ENCODE measurements around the gene GK. TPM values are rescaled to one million over a fixed set of nuclear protein-coding genes. Genes with fewer than 3 reads are reported as not detected.
"Not testable (repeated sequence)": the region's sequence is repeated elsewhere in the genome, so short reads cannot be mapped to it uniquely, and the experiment has no call there.

GK gene
- total and polyA plus RNA-seq, 9 of the 15 experiments (the other 6 are each of a cell fraction or from before 2014, with no cell fraction given): 8.0 to 15.7 (median 12.4) TPM

DNA sequence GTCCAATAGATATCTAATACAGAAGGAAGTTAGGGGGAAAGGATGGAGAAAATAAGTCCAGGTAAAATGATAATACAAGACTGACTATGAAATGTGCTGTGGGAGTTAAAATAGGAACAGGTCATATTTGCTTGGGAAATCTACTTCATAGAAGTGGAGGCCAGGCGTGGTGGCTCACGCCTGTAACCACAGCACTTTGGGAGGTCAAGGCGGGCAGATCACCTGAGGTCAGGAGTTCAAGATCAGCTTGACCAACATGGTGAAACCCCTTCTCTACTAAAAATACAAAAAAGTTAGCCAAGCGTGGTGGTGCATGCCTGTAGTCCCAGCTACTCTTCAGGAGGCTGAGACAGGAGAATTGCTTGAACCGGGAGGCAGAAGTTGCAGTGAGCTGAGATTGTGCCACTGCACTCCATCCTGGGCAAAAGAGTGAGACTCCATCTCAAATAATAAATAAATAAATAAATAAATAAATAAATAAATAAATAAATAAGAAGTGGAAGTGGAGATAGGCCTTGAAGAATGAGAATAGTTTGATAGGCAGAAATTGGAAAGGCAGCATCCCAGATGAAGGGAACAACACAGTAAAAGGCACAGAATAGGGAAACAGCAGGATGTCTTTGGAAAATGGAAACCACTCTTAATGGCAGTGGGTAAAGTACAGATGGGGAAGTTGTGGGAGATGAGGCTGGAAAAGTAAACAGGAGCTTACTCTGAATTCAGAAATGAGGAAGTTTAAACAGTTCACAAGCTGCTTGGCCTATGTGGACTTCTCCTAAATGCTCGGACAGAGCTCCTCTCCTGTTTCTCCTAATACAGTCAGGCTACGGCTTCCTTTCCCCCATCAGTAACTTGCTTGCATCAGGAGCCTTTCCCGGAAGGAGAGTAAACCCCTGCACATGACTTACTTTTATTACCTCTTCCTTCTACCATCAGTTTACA lies 15.1 kb upstream of the GK start:
- Histone ChIP-seq H3K27me3 (ENCODE audit: control insufficient read depth in 2 of 2, insufficient read depth in 2 of 2, low read length in 2 of 2) (no peaks in the 10 kb centered on the region), H3K9ac (ENCODE audit: insufficient read depth in 1 of 2, low read depth in 2 of 2, low read length in 2 of 2) (no peak overlapping the region), H4K20me1 (replicated peaks; ENCODE audit: control insufficient read depth, insufficient read depth, low read length) (no peaks in the 10 kb centered on the region), H3K27ac (ENCODE audit: extremely low read depth, low read depth, low read length) (no peak overlapping the region), H3K4me2 (ENCODE audit: insufficient read depth, low read length) (no peak overlapping the region), H3K4me3 (no peak overlapping the region), H3K36me3 (ENCODE audit: control insufficient read depth, insufficient read depth, low read length) (no peaks in the 10 kb centered on the region), H2AFZ (ENCODE audit: low read depth, low read length) (no peak overlapping the region), H3K79me2 (ENCODE audit: control insufficient read depth, insufficient read depth, low read length) (no peaks in the 10 kb centered on the region), H3K9me1 (ENCODE audit: control insufficient read depth, insufficient read depth, low read length) (no peaks in the 10 kb centered on the region), H3K9me3 (replicated peaks; ENCODE audit: control insufficient read depth, insufficient read depth, low read depth, low read length) (no peaks in the 10 kb centered on the region), H3K4me1 (replicated peaks in 1 of 2; ENCODE audit: control insufficient read depth in 2 of 2, insufficient read depth in 2 of 2, low read length in 2 of 2) (no peaks in the 10 kb centered on the region; a peak in 1 of 5 replicates)
- in situ Hi-C loops (cut with MboI): no loop called here
- intact Hi-C loops (cut with micrococcal nuclease): no loop called here
- 29% methylated on average over 7 of the region's 8 CpGs for WGBS (ENCODE audit: insufficient coverage, low coverage, missing lambda C conversion rate)
- ATAC-seq (no peak), DNase-seq (ENCODE audit: extremely low read depth in 1 of 4, low spot score in 3 of 4) (no peak), FAIRE-seq (no peak)
- peak; percentile 75; the same call in 1 of the 2 replicates for TF ChIP-seq SMARCE1 (IDR thresholded peaks at IDR 0.05)
- no peak for TF ChIP-seq RBM39 (optimal IDR thresholded peaks at IDR 0.05; ENCODE audit: low read depth, low read length)
- TF ChIP-seq THRAP3 (IDR thresholded peaks at IDR 0.05; ENCODE audit: borderline replicate concordance): no peak
- no peak for TF ChIP-seq JUNB (CRISPR knock-in tag; conservative IDR thresholded peaks at IDR 0.05)
- TF ChIP-seq FOXA3 (CRISPR knock-in tag; conservative IDR thresholded peaks at IDR 0.05 in 1 of 2, IDR thresholded peaks at IDR 0.05 in 1 of 2): peak in 1 of 2 experiments; percentile 88; a peak in 2 of 4 replicates
- BruUV-seq (replicated peaks): no TSS peak
- ChIA-PET CTCF (ENCODE audit: low intra/inter-chr PET ratio) (interaction anchor here (2.8 kb wide), 1 partner anchor 75 kb away, joined by 16 read pairs; no protein-coding TSS in a partner anchor), POLR2A (interaction anchor here (0.6 kb wide), 1 partner anchor 26 kb away, joined by 3 read pairs; no protein-coding TSS in a partner anchor)

- H3K4me1 ChIP-seq (replicated peaks in 1 of 2; ENCODE audit: control insufficient read depth in 2 of 2, insufficient read depth in 2 of 2, low read length in 2 of 2): not testable (repeated sequence)
These were observed 13.5 kb upstream of the GK start for GRCh38 chrX:30639702-30640101.

More at GRCh38 chrX:30639702-30640101, 13.5 kb upstream of the GK start:
- POLR2A ChIA-PET: interaction anchor here (0.5 kb wide), 1 partner anchor 395 kb away, joined by 3 read pairs; no protein-coding TSS in a partner anchor
- CTCF ChIA-PET (ENCODE audit: low intra/inter-chr PET ratio); H3K79me2 ChIP-seq (ENCODE audit: control insufficient read depth, insufficient read depth, low read length); H3K36me3 ChIP-seq (ENCODE audit: control insufficient read depth, insufficient read depth, low read length); H4K20me1 ChIP-seq (replicated peaks; ENCODE audit: control insufficient read depth, insufficient read depth, low read length); H2AFZ ChIP-seq (ENCODE audit: low read depth, low read length); ATAC-seq; H3K27me3 ChIP-seq (ENCODE audit: control insufficient read depth in 2 of 2, insufficient read depth in 2 of 2, low read length in 2 of 2); H3K9me3 ChIP-seq (replicated peaks; ENCODE audit: control insufficient read depth, insufficient read depth, low read depth, low read length); H3K4me2 ChIP-seq (ENCODE audit: insufficient read depth, low read length); H3K27ac ChIP-seq (ENCODE audit: extremely low read depth, low read depth, low read length); H3K4me3 ChIP-seq; in situ Hi-C loops (cut with MboI); DNase-seq (ENCODE audit: extremely low read depth in 1 of 4, low spot score in 3 of 4); H3K9ac ChIP-seq (ENCODE audit: insufficient read depth in 1 of 2, low read depth in 2 of 2, low read length in 2 of 2); BruUV-seq (replicated peaks); H3K9me1 ChIP-seq (ENCODE audit: control insufficient read depth, insufficient read depth, low read length); FAIRE-seq; intact Hi-C loops (cut with micrococcal nuclease): not testable (repeated sequence)
- WGBS (ENCODE audit: insufficient coverage, low coverage, missing lambda C conversion rate): 35% methylated on average over 5 of the region's 5 CpGs

Measured in K562 (cell line).